ENCODE measurements around the gene CDK19.

DNA sequence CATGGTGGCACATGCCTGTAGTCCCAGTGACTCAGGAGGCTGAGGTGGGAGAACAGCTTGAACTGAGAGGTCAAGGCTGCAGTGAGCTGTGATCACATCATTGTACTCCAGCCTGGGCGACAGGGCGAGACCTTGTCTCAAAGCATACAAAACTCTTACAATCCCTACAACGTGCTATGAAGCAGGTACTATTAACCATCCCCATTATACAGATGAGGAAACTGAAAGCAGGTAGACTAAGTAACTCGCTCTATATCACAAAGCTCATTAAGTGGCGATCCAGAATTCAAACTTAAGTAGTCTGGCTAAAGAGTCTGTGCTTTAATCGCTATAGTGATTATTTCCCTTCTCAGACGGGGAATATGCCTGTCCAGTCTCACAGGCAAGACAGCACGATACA, 54.7 kb downstream of the CDK19 start:
- TF ChIP-seq, protein P1, sequence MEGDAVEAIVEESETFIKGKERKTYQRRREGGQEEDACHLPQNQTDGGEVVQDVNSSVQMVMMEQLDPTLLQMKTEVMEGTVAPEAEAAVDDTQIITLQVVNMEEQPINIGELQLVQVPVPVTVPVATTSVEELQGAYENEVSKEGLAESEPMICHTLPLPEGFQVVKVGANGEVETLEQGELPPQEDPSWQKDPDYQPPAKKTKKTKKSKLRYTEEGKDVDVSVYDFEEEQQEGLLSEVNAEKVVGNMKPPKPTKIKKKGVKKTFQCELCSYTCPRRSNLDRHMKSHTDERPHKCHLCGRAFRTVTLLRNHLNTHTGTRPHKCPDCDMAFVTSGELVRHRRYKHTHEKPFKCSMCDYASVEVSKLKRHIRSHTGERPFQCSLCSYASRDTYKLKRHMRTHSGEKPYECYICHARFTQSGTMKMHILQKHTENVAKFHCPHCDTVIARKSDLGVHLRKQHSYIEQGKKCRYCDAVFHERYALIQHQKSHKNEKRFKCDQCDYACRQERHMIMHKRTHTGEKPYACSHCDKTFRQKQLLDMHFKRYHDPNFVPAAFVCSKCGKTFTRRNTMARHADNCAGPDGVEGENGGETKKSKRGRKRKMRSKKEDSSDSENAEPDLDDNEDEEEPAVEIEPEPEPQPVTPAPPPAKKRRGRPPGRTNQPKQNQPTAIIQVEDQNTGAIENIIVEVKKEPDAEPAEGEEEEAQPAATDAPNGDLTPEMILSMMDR (IDR thresholded peaks at IDR 0.05) = no peak
- TF ChIP-seq POLR2A (IDR thresholded peaks at IDR 0.05) = no peak
